PC-3 (cell line): ENCODE measurements around the gene FRMD5.

Experiments used
- EZH2 ChIP-seq: fragments of 300-600 bp; sonication (generic); IDR thresholded peaks from one replicate; pipeline ENCODE4 v1.6.1; 2017; ENCODE audit warnings: antibody characterized with exemption, mild to moderate bottlenecking, low read length; ENCODE audit not compliant: unreplicated experiment
- EZH2phosphoT487 ChIP-seq: fragments of 300-600 bp; sonication (generic); IDR thresholded peaks from 2 replicates; pipeline ENCODE4 v1.6.1; 2018; ENCODE audit warnings: mild to moderate bottlenecking, antibody characterized with exemption, low read length, borderline replicate concordance
- TF ChIP-seq, protein P1 (sequence below): fragments of 300-600 bp; sonication (generic); conservative IDR thresholded peaks from 2 replicates; pipeline ENCODE4 v1.5.1; 2017; ENCODE audit warnings: antibody characterized with exemption, low read depth, mild to moderate bottlenecking, low read length

DNA sequence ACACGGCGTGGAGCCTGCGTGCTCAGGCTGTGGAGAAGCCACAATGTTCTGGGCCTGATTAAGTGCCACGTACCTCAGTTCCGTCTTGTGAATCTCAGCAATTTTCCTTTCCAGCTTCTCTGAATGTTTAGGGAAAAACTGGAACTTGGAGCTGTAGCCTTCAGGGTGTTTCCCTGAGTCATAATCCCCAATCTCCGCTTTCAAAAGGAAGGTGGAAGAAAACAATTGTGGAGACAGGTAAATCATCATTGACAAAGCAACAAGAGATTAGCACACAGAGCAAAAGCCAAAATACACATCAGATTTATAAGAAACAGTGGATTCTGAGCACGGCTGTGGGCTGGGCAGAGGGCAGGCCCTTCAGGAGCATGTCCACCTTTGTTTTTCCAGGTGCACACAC is 289.3 kb downstream of the FRMD5 start:
- TF ChIP-seq, protein P1, sequence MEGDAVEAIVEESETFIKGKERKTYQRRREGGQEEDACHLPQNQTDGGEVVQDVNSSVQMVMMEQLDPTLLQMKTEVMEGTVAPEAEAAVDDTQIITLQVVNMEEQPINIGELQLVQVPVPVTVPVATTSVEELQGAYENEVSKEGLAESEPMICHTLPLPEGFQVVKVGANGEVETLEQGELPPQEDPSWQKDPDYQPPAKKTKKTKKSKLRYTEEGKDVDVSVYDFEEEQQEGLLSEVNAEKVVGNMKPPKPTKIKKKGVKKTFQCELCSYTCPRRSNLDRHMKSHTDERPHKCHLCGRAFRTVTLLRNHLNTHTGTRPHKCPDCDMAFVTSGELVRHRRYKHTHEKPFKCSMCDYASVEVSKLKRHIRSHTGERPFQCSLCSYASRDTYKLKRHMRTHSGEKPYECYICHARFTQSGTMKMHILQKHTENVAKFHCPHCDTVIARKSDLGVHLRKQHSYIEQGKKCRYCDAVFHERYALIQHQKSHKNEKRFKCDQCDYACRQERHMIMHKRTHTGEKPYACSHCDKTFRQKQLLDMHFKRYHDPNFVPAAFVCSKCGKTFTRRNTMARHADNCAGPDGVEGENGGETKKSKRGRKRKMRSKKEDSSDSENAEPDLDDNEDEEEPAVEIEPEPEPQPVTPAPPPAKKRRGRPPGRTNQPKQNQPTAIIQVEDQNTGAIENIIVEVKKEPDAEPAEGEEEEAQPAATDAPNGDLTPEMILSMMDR = no peak
- TF ChIP-seq EZH2 (no peak), EZH2phosphoT487 (no peak)
